Tibial nerve (tissue), 4 donors: ENCODE data around the gene UMAD1.

Source experiments
- CTCF ChIP-seq, 5 experiments: fragments of 200-600 bp in 3 of 5; fragments of 450-650 bp in 2 of 5; sonication (generic) in 3 of 5; IDR thresholded peaks; one replicate each; pipeline ENCODE4 v1.5.1; 2016 to 2019; ENCODE audit warnings: antibody characterized with exemption in 5 of 5, mild to moderate bottlenecking in 3 of 5, moderate library complexity in 2 of 5
- EP300 ChIP-seq, 2 donors: sonication (generic); formaldehyde crosslinking; IDR thresholded peaks; one replicate each; pipeline ENCODE4 v1.6.1; 2017; ENCODE audit warnings: antibody characterized with exemption in 2 of 2, mild to moderate bottlenecking in 1 of 2
- POLR2A ChIP-seq, 2 donors: fragments of 450-650 bp; IDR thresholded peaks; one replicate each; pipeline ENCODE4 v1.6.1; 2017; ENCODE audit warnings: antibody characterized with exemption in 2 of 2, mild to moderate bottlenecking in 2 of 2, moderate library complexity in 2 of 2

GRCh38 chr7:7665031-7665430, 24.5 kb downstream of the UMAD1 start:
- TF ChIP-seq CTCF (IDR thresholded peaks at IDR 0.05) (no peak), EP300 (IDR thresholded peaks at IDR 0.05) (no peak), POLR2A (IDR thresholded peaks at IDR 0.05) (no peak)
